HG03442 (cell line): ENCODE results near the gene UROS.

Source experiments
- ATAC-seq: cut with Tn5 transposase; IDR thresholded peaks from one replicate; pipeline ENCODE4 v1.9.1; 2021; ENCODE audit warnings: mild to moderate bottlenecking, moderate library complexity; ENCODE audit not compliant: unreplicated experiment

UROS gene

DNA sequence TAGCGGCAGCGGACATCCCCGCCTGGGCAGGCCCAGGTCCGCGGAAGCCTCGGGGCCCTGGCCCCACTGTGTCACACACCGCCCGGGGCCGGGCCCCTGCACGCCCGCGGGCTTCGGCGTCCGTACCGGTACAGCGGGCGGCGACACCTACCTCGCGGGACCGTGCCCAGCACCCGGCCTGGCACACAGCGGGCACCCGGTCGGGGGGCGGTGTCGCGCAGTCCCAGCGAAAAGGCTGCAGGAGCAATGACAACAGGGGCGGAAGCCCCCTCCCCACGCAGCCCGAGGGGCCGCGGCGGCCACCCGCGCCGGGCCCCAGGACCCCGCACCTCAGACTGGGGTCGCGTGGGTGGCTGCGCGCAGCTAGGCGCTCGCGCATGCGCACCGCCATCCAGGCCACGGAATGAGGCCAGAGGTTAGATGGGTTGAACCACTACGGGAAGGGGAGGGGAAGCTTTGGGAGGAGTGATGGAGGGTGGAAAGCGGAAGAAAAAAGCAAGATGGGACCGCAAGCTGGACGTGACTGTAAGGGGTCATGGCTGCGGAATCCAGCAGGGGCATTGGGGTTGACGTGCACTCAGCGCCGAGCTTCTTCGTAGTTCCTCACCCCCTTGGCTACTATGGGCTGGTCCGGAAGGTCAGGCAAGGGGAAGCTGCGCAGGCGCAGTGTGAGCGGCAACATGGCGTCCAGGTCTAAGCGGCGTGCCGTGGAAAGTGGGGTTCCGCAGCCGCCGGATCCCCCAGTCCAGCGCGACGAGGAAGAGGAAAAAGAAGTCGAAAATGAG is at the start of gene UROS, which contains the start of gene BCCIP:
Gene UROS (minus strand): TSS at position 381 of the 785 bp plus-strand sequence. CDS start 6,759 bp downstream, outside the sequence.
Gene BCCIP (plus strand): TSS at position 669 of the 785 bp plus-strand sequence. CDS start 12 bp downstream, at position 681.
- peak; percentile 72 for ATAC-seq

DNA sequence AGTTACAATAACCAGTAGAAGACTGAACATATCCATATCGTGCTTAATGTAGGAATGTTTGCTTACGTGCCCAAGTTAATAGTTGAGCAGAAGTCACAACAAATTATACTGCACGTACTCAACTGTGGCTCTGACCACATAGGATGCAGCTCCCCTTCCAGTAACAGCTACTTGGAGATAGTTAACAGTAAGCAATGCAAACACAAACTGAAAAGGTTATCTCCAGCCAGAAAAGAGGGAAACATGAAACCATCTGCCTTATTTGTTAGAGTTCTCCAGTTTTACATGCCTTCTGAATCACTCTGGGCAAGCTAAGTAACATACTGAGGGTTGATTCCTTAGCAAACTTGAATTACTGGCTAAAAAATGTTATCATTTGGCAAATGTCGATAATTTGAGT is 48.3 kb upstream of the UROS start:
- ATAC-seq = no peak

DNA sequence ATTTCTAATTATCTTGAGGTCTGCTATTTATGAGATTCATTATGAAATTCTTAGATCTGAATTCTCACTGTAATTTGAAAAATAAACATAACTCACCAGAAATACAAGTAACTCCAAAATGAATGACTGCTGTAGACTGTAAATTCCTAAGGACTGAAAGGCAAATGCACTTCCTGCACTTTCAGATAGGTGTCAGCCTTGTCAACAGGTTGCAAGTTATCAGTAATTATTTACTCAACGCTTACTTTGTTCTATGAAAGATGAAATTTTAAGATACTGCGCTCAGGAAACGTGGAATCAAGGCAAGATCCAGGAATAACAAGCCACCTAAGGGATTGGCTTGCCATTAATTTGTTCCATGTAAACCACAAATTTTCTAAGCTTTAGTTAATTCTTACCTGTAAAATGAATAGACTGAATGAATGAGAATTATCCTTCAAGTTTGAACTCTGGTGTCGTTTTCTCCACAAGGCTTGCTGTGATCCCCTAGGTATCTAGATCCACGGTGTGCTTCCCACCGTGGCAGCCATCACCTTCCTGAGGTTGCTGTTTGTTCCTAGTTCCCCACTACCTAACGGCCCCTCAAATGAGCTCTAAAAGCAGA is 45.4 kb upstream of the UROS start:
- ATAC-seq = peak; percentile 90

DNA sequence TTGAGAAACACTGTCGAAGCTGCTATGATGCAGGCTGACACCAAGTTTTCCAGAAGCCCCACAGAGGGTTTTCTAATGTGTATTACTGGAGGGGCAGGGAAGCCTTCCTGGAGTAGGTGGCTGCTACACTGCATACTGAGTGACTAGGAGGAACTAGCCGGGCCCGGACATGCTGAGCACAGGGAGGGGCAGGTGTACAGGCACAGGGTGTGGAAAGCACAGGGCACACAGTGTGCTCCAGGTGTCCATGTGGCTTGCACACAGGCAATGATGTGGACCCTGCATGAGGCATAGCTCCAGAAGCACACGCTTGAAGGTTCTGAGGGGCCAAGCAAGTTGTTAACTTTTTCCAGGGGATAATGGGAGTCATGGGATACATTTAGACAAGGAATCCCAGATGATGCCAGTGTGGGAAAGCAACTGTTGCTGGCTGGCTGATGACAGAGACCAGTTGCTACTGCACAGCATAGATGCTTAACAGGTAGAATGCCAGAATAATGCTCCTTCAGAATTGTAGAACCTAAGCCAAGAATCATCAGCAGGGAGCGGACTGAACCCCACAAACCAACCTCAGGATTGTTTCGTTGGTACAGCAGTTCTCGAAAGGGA is 43.5 kb upstream of the UROS start:
- ATAC-seq = no peak

DNA sequence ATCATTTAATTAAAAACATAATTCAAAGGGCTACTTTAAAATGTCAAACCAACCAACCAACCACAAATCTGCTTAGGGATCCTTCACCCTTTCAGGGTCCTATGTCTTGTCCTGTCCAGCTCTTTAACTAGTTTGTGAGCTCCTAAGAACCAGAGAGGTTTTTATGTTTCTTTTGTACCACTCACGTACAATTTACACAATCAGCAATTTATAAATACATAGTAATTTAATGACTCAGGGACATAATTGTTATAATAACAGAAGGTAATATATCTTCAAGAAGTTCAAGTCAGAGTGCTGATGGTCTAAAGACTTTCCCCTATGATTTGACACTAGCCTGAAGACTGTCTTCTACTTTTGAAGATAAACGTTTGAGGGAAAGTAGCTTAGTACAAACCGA is 42.1 kb upstream of the UROS start:
- no peak for ATAC-seq

DNA sequence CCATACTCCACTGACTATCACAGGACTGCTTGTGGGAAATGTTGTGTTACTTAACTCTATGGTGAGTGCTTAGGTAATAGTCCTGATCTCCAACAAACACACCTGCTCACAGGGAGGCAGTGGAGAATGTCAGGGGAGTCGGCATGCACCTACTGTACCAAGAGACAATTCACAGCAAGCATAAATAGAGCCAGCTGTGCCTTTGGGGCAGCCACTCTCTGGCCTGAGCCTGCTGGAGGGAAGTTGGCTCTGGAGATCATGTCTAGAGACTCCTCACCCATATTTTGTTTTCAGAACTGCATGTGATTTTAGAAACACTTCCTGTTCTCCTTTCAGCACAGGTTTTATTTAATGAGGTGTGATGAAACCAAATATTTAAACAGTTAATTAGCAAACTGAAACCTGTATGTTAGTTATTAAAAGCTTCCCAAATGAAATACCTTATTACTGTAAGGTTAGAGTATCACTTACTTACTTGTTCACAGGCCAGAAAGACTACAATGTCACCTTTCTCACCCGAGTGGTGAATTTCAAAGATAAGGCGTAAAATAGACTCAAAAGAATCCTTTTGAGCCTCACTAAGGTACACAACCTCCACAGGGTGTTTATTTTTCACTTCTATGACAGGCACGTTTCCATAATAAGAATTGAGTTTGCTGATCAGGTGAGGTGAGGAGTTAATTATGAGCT is 36.2 kb upstream of the UROS start:
- ATAC-seq = no peak

DNA sequence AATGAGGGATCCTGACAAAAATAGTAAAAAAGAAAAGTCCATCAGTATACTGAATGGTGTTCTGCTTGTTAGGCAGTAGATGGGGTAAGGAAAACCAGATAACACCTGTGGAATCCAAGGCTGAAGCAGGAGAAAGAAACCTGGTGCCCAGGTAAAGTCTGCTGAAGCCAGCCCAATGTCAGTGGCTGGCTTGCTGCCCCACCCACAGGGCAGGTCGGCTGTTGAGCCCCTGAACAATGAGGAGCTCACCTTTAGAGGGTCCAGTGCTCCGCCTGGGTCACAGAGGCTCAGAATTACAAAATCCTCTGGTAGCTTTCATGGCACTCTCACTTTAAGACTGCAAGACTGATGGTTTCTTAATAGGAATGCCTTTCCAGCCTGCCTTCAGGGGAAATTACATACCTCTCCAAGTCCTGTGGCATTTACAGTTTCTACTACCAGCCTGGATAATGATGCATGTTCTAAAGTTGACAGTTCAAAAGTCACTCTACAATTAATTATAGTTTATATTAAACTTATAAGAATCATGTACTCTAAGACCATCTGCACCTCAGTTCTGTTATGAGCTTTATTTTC is 34.2 kb upstream of the UROS start:
- no peak for ATAC-seq

DNA sequence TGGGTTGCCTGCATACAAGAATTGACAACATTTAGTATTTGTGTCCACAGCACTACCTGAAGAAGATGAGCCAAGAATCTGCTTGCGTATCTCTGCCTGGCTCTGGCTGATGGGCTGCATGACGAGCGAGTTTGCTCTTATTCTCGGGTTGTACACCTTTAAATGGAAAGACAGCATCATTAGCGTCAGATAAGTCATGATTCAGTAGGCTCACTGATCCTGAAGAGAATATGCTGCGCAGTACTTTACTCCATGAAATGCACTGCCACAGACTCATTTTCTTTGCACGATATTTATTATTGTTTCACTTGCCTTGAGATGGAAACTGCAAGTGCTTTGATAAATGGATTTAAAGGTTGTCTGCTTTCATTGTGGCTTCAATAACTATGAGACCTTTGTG is 29.4 kb upstream of the UROS start:
- ATAC-seq = no peak

DNA sequence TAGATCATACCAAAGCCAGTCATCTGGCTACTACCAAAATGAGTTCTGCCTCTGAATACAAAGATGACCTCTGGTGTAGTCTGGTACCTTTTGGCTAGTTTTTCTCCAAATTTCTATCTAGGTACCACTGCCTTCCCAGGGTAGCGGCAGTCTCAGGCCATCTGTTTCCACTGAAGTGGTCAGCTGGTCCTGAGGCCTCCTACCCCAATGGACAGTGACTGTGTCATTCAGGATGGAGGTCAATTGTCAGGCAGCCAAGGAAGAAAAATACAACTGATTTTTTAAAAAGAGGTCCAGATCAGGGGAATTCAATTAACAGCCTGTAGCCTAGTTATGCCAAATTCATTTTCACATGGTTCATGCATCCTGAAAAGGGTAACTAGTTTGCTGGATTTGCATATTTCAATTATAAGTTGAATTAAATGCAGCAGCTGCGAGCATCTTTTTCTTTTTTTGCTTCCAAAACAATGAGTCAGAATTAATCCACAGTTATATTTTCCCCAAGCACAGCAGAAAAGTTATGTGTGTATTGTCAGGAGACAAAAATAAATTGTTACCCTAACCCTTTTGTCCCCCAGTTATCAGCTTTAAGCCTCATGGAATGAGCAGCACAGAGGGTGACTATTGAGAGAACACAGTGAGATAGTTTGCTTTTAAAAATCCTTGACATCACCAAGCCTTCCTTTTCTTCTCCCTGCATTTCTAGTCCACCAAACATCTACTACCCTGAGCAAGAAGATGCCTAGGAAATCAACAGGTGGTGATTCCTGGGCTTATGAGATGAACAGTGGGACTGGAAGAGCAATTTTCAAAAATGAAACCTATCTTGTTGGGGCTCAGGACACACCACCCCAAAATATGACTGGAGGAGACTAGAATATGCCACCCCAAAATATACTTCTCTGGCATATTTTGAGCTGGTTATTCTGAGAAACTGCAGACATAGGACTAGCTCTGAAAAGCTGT is 28.0 kb upstream of the UROS start:
- ATAC-seq = no peak

DNA sequence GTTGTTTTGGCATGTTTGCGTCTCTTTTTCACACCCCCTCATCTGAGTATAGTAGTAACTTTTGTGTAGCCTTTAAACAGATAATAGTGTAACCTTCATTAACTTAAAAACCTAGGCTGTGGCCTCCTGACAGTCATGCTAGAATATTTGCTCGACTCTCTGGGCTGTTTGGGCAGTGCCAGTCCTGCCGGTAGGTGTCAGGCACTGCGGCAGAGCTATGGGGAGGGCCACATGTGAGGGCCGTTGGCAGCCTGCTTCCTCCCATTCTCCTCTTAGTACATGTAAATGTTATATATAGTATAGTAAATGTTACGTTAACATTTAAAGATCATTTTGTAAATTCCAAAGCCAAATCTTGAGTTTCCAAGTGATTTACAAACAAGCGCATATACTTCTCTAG is 26.4 kb upstream of the UROS start:
- no peak for ATAC-seq

DNA sequence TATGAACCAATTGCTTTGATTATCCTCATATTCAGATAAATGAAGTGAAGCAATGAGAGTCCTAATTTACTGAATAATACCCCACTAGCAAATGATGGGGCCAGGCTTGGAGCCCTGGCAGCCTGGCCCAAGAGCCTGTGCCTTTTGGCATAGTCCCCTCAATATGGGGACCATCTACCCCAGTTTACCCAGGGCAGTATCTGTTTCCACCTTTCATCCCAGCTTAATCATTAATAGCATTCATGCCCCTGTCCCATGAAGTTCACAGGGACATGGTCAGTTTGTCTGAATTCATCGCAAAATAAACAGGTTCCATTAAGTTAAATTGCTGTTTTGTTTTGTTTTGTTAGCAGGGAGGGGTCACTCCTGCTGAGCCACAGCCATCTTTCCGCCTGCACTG is 25.8 kb upstream of the UROS start:
- ATAC-seq = no peak

DNA sequence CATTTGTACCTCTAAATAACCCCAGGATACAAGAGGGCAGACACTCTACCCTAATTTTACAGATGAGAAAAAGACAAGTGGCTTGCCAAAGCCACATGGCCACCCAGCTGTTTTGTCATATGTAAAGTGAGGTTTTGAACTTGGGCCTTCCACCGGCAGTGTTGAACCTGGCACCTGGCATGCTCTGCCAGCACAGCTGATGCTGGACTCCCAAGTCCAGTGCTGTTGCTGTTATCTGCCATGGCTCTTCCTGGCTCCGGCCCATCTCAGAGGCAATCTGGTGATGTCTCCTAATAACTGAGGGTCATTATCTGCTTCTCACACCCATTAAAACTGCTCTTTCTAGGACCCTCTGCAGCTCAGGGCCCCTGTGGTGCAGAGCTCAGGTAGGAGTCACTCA is 25.3 kb upstream of the UROS start:
- ATAC-seq = no peak

DNA sequence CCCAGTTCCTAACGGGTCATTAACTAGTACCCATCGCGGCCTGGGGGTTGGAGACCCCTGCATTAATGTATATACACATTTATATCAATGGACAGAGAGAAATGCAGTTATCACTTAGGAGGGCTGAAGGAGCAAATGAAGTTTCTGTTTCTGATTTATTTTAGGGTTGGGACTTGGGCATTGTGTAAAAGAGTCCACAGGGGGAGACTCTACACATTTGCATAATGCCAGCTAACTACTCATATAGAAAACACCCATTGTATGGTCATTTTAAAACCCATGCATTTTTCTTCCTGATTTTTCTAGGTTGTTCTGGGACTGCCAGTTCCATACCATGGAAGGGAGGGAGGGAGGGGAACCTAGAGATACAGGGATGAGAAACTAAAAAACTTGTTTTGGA is 23.8 kb upstream of the UROS start:
- peak; percentile 70 for ATAC-seq

DNA sequence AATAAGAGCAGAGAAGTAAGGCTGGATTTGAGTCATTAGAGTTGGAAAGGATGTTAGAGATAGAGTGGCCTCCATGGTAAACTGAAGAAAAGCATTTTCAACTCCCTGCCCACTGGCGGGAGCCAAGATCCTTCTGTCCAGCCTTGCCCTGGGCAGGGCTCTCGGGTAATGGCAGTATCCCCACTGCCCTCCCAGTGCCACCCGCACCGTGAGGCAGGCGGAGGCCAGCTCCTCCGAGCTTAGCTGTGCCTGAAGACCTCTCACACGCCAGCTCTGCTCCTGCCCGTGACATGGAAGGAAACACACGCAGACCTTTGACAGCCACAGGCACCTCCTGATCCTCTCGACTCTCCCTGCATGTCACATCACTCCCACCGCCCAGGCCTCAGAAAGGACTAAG is 22.6 kb upstream of the UROS start:
- no peak for ATAC-seq

DNA sequence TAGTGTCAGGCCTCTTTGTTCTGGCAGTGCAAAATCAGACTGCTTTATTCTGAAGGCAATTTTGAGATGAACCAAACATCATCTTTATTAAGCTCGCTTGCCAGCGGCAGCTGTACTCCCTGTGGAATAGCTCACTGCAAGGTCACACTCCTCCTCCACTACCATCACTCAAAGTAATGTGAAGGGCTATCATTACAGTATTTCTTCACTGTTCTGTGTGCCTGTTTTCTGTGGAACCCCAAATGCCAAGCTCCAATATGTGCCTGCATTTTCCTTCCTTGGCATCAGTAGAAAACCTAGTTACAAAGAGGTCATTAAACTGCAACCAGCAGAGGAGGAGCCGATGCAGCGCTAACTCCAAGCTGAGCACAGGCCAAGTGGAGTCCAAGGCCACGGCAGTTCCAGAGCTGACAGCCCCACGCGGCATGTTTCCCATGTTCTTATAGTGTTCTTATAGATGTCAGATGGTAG is 21.7 kb upstream of the UROS start:
- no peak for ATAC-seq

DNA sequence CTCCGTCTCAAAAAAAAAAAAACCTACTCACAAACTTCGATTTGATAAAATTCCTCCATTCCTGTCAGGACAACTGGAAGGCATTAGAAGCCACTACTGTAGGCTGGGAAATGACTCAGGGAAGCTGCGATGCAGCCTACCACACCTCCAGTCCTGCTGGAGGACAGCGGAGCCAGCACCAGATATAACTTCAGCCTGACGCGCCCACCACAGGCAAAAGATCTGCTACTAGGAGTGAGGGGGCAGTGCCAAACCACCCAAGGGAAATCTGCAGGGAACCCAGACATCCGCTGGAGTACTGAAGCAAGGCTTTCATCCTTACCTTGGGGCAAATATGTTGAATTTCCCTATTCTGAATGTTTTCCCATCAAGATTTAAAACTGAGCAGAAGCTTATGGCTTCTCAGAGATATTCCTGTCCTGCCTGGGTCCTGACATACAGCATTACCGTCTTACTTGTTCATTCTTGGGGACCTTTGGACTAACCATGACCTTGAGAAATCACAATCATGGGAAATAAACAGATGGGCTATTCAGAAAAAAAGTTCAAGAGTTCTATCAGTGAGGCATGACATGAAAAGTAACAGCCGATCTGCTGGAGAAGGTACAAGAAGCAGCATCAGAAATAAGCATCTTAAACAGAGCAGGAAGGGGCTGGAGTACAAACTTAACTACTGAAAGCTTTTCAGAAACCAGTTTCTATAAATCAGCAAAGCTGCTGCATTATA is 20.7 kb upstream of the UROS start:
- ATAC-seq = no peak

DNA sequence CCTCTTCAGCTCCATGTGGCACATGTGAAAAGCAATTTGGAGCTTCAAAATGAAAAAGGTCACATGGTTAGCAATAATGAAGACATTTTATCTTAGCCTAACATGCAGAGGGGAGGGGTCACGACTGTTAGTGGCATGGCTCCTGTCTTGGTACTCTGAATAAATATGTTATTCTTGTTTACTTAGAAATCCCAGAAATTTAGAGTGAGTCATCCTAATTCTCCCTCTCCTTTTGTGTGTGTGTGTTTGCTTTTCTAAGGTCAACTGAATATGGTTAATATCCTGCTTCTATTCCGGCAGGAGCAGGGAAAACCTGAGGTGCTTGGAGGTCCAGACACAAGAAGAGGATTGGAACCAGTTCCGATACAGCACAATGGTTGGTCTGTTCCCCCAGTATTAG is 17.9 kb upstream of the UROS start:
- no peak for ATAC-seq

DNA sequence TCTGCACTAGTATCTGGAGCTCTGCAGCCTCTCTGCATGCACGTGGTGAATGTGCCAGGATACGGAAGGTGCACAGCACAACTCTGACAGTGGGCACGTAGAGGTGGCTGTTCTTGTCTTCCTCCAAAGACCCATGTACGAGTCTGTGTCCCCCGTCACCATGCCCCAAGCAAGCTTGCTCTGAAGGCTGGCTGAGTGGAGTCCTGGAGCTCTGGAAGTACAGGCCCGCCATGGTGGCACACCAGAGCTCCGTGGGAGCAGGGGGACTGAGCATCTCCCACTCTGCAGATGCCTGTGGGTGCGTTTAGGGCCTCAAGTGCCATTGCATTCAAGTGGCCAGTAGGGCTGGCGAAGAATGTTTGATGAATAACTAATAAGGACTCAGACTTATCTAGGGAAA is 17.3 kb upstream of the UROS start:
- ATAC-seq = no peak
